ENCODE data around the gene REEP5.
"Not testable (repeated sequence)": the region's sequence is repeated elsewhere in the genome, so short reads cannot be mapped to it uniquely, and the experiment has no call there.

REEP5 gene

GRCh38 chr5:112921833-112922817 is at the start of gene REEP5:
TSS of gene REEP5 (minus strand) at chr5:112922227. CDS start at chr5:112922190, 37 bp downstream.
- peak; percentile 92 for DNase-seq (ENCODE audit: low spot score)

DNA sequence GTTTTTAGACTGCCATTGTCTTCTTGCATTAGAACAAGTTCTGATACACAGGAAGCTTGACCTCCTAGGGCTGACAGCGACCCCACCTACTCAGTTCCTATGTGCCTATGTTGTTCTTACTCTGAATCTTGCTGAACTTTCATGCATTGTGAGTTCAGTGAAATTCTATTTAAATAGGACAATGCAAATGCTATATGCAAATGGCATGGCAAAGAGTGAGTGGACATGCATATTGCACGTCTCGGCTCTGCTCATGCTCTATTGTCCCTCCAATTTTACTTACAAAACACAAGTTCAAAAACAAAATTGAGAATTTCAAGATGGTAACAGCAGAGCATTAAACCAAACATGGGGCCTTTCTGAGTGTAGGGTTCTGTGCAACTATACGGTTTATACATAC is 49.2 kb upstream of the REEP5 start:
- DNase-seq (ENCODE audit: low spot score) = no peak

DNA sequence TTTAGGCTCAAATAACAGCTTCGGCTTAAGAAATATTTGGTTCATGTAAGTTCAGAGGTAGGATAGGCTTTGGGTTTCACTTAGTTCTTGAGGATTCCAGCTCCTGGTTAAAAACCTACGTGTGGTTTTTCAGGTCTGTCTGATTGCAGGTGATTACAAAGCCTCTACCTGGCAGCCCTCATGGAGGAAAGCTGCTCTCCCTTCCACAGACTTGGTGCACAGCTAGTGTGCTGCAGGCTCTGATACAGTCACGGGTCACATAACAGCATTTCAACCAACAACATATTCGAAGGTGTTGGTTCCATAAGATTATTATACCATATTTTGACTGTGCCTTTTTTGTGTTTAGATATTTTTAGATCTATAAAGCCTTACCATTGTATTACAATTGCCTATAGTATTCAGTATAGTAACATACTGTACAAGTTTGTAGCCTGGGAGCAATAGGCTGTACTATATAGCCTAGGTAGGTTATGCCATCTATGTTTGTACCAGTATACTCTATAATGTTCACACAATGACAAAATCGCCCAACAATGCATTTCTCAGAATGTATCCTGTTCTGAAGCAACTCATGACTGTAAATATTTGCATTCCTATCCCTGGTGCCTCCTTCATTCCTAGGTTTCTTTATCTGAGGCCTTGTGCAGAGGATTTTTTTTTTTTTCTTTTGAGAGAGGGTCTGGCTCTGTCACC is 46.5 kb upstream of the REEP5 start:
- DNase-seq (ENCODE audit: low spot score) = no peak

DNA sequence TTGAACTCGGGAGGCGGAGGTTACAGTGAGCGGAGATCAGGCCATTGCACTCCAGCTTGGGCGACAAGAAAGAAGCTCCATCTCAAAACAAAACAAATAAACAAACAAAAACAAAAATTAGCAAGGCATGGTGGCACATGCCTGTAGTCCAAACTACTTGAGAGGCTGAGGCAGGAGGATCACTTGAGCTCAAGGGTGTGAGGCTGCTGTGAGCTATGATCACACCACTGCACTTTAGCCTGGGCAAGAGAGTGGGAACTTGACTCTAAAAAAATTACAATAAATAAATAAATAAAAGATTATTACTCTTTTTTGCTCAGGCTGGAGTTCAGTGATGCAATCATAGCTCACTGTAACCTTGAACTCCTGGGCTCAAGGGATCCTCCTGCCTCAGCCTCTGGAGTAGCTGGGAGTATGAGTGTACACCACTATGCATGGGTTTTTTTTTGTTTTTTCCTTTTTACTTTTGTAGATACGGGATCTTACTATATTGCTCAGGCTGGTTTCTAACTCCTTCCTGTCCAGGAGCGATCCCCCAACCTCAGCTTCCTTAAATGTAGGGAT is 45.6 kb upstream of the REEP5 start:
- DNase-seq (ENCODE audit: low spot score) = no peak

- no peak for DNase-seq (ENCODE audit: low spot score)
These were observed 43.8 kb upstream of the REEP5 start for GRCh38 chr5:112965733-112966306.

DNA sequence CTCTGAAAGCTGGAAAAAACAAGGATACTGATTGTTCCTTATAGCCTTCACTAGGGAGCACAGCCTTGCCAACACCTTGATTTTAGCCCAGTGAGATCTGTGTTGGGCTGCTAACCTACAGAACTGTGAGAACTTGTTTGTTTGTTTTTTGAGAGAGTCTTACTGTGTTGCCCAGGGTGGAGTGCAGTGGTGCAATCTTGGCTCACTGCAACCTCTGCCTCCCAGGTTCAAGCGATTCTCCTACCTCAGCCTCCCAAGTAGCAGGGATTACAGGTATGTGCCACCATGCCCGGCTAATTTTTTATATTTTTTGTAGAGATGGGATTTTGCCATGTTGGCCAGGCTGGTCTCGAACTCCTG is 41.3 kb upstream of the REEP5 start:
- not testable (repeated sequence) for DNase-seq (ENCODE audit: low spot score)

DNA sequence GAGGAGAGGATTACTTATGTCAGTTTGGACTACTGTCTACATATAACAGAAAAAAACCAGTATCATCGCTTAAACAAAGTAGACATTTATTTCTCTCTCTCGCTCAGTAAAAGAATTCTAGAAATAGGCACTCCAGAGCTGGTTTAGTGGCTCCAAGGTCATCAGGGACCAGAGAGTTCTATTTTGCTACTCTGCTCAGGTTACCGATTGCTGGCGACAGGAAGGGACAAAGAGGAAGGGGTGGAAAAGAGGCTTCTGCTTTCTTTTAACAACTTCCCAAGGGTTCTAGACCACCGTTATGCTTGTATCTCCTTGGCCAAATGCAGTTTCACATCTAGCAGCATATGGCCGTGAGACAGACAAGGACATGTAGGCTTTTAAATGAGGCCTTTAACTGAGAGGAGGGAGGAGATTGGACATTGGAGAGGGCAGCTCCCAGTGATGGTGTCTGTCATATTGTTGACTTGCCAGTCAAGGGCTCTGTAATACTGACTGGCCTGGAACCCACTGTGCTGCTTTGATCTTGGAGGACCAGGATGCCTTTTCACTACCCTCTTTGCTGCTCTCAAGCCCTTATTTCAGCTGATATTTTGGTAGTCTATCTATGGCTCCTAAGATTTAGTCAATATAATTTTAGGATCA is 39.0 kb upstream of the REEP5 start:
- no peak for DNase-seq (ENCODE audit: low spot score)

GRCh38 chr5:112960315-112960714 is 38.3 kb upstream of the REEP5 start:
- DNase-seq (ENCODE audit: low spot score) = no peak

DNA sequence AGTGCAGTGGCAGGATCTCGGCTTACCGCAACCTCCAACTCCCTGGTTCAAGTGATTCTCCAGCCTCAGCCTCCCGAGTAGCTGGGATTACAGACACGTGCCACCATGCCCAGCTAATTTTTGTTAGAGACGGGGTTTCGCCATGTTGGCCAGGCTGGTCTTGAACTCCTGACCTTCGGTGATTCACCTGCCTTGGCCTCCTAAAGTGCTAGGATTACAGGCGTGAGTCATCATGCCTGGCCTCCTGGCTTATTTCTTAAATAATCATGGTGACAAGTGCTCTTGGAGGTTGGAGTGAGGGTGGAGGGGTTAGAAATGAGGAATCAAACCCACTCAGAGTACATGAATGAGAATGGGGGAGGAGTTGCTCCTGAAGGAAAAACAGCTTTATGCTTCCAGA is 37.8 kb upstream of the REEP5 start:
- not testable (repeated sequence) for DNase-seq (ENCODE audit: low spot score)

DNA sequence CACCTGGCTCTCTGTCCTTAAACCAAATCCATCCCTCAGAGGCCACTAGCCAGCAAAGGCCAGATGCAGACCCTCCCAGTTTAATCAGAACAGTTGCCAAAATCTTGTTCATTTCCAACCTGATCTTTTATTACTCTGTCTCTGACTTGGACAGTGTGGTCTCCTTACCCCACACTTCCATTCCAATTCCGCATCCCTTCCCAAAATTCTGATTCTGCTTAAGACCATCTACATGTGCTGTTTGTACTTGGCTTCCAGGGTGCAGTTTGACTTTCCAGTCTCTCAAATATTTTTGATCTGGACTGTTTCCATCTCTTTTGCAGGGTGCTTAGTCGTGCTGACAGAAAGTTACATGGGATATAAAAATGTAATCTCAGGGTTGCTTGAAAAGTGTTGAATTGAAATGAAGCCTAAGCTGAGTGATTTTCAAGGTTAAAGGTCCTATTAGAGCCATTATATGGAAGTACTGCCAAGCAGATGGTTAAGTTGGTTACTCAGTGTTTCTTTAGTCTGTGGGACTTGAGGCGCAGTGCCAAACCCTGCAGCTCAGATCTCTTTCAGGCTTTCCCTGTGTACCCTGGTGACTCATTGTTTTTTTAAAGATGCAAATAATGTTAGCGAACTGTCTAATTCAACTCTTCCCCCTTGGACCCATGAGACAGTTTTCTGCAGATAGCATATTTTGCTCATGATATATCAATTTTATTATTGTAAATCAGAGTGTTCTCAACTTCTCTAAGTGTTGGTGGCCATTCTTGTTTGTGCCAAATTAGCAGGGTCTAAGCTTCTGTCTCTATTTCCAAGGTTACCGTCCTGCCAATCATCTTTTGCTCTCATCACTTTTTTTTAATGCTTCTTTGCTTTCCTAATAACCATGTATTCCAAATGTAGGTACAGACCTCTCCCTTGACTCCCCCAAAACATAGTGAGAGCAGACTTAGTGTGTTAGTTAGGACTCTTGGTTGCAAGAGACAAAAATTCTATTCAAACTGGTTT is 36.4 kb upstream of the REEP5 start:
- no peak for DNase-seq (ENCODE audit: low spot score)

DNA sequence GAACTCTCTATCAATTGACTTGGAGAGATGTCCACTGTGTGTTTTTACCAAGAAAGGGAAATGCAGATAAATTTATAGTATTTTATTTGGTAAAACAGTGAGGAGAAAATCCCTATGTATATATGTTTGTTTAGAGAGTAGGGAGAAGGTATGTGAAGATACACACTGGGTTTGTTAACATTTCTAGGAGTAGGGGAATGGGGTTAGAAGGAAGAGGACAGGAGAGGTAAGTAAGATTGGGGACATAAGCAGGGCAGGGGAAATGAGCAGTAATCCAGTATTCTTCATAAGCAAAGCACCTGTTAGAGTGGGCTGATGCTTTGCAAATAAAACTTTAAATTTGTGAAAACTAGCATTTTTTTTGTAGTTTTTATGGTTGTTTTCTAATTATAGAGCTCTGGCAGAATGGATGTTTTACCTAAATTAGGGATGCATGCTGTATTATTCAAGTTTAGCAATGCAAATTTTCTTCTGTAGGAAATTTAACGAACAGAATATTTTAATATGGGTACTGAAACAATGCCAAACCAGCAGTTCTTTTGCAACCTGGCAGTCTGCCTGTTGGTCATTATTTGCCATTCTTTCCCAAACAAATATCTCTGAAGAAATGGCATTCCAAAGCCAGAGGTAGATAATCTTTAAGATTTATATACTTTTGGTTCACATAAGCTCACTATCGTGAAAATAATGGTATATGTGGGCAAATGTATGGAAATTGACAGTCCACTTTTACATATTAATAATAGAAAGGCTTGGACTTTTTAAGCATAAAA is 35.2 kb upstream of the REEP5 start:
- DNase-seq (ENCODE audit: low spot score) = no peak

DNA sequence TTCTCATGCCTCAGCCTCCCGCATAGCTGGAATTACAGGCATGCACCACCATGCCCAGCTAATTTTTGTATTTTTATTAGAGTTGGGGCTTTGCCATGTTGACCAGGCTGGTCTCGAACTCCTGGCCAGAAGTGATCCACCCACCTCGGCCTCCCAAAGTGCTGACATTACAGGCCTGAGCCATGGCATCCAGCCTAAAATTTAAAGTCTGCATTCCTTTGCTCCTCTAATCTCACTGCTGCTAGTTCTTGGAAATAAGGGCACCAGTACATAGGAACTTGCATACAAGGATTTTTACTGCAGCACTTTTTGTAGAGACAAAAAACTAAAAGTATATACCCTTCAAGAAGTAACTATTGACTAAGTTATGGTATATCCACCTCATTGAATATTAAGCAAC is 34.6 kb upstream of the REEP5 start:
- DNase-seq (ENCODE audit: low spot score) = no peak

- DNase-seq (ENCODE audit: low spot score) = no peak
These were observed 29.2 kb upstream of the REEP5 start for GRCh38 chr5:112951124-112951702.

DNA sequence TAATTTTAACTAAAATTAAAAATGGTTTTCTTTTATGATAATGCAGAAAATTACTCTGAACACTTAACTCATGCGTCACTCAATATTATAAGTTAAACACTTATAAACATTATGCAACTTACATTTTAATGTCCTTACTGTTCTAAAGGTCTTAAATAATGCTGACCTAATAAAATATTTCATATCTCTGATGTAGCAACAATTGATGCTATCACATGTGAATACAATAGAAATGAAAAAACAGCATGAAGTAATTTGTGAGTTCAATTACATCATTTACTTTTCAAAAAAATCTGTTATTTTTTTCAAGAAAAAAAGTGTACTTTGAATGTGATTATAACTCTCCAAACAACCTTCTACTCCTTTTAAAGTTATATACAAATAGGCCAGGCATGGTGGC is 26.4 kb upstream of the REEP5 start:
- DNase-seq (ENCODE audit: low spot score) = no peak

DNA sequence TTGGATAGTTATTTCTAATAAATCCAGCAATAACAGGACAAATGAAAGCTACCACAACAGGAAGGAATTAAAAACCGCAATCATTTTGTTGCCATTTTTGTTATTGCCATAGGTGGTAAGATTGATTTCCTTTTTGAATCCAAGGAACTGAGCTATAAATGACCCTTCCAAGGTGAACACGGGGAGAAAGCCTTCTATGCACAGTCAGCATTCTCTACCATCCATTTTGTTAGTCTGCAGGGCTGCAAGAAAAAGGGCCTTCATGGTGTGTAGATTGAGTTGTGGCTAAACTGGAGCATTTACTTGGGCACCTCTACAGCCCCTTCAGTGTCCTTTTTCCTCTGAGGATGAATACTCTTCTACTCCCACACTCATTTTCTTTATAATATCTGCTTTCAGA is 18.6 kb upstream of the REEP5 start:
- DNase-seq (ENCODE audit: low spot score) = no peak

DNA sequence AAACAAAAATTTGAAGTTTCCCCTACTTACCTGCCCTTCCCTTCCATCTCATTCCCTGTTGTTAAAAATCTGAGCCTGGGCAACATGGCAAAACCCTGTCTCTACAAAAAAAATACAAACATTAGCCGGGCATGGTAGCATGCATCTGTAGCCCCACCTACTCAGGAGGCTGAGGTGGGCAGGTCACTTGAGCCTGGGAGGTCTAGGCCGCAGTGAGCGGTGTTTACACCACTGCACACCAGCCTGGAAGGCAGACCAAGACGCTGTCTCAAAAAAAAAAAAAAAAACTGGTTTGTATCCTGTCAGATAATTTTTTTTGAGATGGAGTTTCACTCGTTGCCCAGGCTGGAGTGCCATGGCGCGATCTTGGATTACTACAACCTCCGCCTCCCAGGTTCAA is 16.3 kb upstream of the REEP5 start:
- no peak for DNase-seq (ENCODE audit: low spot score)

DNA sequence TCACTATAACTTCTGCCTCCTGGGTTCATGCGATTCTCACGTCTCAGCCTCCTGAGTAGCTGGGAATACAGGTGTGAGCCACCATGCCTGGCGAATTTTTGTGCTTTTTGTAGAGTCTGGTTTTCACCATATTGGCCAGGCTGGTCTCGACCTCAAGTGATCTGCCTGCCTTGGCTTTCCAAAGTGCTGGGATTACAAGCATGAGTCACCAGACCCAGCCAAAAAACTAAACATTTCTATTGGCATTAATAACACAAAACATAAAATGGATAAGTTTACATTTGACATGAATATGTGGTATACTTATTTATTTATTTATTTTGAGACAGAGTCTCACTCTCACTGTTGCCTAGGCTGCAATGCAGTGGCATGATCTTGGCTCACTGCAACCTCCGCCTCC is 13.6 kb upstream of the REEP5 start:
- DNase-seq (ENCODE audit: low spot score) = no peak

- DNase-seq (ENCODE audit: low spot score) = no peak
These were observed 12.3 kb upstream of the REEP5 start for GRCh38 chr5:112934366-112934663.

GRCh38 chr5:112933651-112934365 is 11.8 kb upstream of the REEP5 start:
- DNase-seq (ENCODE audit: low spot score) = no peak

Data from left forelimb (tissue), 1 donor.